ENCODE results near the gene JAG2.
"Not testable (repeated sequence)": the region's sequence is repeated elsewhere in the genome, so short reads cannot be mapped to it uniquely, and the experiment has no call there.

JAG2 gene

DNA sequence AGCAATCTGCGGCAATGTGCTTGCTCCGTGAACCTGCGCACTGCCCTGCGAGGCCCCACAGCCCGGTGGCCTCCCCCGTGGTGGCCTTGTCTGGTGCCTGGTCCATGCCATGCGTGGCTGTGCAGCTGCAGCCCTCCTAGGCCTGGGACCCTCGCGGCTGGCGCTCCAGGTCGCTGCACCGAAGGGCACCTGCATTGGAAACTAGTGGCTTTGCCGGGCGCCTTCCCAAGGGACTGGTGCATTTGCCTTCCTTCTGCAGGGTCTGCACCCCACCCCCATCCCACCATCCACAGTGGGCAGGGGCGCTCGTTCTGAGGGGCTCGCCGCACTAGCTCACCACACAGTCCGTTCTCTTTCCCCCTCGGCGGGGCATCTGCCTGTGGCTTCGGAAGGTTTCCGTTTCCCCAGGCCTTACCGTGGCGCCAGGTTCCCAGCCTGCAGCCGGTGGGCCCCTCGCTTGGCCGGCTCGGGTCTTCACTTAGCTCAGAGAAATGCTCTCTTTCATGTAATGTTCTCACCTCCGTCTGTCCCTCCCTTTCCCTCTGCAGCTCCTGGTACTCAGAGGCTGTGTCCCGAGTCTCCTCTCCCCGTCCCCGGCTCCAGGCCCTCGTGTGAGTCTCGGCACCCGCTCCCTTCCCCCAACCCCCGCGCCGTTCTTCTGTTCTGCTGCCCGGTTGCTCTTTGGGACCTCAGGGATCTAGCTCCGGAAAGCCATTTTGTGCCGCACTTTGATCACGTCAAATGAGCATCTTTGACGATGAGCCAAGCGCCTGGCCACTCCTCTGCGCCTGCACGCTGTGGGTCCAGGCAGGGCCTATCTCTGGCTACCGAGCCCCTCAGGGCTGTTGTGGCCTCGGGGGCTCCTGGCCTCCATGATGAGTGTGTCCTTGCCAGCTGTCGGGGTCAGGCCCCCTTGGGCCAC is 31.9 kb downstream of the JAG2 start:
- no peak for FAIRE-seq

GRCh38 chr14:105135700-105136395 is 32.7 kb downstream of the JAG2 start:
- FAIRE-seq = no peak

- no peak for FAIRE-seq
Observed at GRCh38 chr14:105132921-105133654, 35.5 kb downstream of the JAG2 start.

GRCh38 chr14:105131241-105131640 is 37.3 kb downstream of the JAG2 start:
- FAIRE-seq = peak; percentile 66

- FAIRE-seq = no peak
Observed at GRCh38 chr14:105128059-105128458, 40.5 kb downstream of the JAG2 start.

DNA sequence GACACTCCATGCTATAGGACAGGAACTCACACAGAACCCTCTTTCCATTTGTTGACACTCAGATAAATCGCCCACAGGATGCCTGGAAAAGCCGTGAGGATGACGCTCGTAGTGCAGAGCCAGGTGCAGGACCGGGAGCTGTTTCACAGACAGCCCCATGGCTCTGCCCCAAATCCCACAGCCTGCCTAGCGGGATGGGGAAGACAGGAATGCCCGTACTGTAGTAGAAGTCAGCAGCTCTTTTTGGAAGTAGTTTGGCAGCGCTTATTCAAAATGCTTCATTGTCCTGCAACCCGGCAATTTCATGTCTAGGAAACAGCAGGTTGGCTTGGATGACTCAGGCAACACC is 41.6 kb downstream of the JAG2 start:
- FAIRE-seq = no peak

DNA sequence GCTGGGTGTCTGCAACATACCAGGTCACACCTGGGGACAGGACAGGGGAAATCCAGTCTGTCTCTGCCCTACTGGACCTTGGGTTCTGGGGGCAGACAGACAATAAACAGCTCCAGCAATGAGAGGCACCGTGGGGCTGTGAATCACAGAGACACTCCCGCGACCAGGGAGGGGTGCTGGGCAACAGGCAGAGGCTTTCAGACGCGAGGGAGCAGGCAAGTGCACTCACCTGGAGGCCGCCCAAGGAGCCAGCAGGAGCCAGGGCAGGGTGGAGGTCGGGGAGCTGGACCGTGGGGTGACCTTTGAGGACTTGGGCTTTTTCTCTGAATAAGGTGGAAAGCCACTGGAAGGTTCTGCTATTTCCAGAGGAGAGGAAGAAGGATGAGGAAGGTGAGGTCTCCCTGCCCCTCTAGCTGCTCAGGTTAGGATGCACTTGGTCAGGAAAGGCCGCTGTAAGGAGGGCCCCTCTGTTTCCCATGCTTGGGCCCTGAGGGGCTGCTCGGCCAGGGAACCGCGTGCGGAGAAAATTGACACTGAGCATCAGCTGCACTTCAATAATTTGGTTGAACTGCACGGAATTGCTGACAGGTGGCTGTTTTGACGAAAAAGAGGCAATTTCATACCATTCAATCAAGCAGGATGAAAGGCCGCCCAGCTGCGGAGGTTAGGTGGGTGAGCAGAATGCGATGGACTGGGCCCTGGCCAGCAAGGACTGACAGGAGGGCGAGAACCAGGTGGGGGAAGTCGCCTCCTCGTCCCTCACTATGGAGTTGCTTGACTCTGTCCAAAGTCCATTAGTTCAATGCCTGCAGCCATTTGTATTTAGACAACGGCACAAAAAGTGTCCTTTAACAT is 42.2 kb downstream of the JAG2 start:
- FAIRE-seq = no peak

DNA sequence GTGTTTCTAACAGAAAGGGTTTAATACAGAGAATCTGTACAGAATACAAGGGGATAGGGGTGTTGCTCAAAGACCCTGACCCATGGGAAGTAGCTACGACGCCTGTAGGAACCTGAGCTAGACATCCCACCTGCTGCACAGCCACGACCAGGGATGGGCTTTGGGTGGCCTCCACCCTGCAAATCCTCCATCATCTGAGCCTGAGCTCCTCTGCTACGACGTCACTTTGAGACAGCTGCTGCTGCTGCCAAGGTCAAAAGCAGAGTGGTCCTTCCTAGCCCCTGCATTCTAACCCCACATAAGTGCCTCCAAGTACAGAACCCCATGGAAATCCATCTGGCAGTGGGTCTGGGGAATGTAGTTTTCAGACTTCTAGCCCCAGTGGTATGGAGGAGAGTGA is 43.8 kb downstream of the JAG2 start:
- FAIRE-seq = no peak

DNA sequence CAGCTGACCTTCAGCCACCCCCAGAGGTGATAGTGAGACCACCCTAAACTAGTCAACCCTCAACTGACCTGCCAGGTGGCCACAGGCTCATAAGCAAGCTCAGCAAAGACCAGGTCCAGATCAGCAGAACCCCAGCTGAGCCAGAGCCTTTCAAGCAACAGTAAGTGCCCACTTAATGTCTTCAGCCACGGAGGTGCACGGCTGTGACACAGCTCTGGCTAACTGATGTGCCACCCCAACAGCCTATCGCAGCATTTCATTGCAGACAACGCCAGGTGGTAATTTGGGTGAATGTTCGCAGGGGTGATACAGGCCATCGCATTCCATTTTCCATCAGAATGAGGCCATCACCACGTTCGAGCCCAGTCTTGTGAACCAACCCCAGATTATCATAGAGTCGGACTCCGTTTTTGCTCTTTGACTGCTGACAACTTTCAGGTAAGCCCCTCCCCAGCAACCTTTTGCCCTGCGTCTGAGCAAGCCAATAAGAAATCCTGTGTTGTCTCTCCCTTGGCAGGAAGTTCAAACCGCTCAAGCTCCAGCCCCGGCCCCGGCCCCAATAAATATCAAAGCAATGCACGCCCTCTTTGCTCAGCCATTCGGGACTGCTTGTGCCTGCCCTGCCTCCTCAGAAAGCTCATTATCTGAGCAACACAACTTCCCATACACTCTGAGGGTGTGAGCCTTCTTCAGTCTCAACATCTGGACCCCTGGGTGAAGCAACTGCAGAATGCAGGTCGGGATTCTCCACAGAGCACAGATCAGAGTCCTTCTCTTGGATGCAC is 44.4 kb downstream of the JAG2 start:
- FAIRE-seq = no peak

DNA sequence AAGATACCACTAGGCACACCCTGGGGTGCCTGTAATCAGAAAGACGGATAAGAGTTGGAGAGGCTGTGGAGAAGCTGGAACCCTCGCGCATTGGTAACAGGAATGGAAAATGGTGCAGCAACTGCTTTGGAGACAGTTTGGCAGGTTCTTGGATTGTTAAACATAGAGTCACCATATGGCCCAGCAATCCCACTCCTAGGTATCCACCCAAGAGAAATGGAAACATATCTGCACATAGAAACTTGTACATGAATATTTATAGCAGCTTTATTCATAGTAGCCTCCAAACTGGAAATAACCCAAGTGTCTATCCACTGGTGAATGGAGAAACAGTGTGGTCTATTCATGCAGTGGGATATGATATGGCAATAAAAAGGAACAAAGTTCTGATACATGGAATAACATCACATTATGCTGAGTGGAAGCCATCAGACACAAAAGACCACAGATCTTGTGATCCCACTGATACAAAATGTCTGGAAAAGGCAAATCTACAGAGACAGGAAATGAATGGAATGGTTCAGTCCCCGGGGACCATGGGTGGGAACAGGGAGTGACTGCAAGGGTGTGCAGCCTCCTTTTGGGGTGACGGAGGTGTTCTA is 45.4 kb downstream of the JAG2 start:
- FAIRE-seq = no peak

DNA sequence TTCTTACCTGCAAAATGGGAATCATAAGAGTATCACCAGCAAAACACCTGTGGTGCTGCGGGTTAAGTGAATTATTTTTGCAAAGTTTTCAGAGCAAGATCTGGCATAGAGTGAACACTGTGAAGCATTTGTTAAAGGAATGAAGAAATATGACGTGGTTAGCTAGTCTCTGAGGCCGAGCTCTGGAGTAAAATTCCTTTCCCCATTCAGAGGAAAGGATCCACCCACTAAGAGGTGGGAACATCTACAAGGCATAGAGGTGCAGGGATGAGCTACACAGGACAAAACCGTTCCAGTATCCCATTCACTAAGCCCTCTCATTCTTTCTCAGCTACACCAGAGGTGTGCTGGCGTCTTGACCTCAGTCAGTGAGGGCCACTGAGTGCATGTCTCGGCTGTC is 48.5 kb downstream of the JAG2 start:
- FAIRE-seq = no peak

DNA sequence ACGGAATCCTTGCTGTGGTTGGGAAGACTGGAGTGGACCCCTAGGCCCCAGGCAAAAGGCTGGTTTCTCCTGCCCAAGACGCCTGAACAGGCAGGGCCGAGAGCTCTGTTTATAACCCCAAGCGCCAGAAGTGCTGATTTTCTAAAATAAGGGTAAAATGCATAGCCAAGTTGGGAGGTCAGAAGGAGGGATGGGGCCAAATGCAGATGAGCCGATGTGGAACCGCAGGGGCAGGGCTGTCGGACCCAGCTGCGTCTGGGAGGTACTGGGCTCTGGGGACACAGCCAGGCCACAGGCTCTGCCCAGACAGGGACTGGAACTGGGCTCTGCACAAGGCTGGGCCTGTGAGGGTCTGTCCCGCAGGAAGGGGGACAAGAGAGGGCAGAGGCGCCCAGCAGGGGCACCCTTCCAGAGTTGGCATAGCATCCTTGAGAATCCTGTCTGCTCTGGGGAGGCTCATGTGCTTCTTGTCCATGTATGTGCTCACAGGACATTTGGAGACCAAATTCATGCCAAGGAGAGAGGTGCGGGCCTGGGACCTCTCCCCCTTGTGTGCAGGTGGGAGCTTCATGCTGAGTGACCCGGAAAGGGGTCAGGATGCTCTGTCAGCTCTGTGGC is 49.1 kb downstream of the JAG2 start:
- no peak for FAIRE-seq

DNA sequence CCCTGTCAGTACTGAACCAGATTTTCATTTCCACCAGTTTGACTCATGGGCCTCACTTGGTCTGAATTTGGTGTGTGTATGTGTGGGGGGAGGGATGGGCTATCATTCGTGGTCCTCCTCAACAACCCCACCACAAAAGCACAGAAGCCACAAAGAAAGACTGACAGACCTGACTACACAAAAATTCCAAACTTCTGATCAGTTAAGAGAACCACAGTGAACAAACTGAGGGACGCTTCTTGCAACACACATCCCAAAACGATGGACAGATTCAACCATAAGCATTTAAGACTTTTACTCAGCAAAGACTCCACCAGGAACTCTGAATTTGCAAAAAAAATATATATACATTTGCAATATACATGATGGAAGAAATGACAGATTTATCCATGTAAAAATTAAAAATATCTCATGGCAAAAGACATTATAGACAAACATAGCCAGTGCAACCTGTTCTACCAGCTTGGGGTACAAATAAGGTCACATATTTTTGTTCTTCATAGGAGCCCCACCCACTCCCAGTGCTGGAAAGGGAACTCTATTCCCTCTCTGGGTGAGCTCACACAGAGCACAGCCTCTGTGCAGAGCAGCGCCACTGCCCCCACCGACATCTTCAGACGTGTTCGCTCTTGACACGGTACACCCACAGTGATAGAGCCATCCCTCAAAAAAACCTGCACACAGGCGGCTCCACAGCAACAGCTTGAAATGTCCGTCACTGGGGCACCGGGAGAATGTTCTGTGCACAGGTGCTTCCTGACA is 49.7 kb downstream of the JAG2 start:
- FAIRE-seq = no peak

DNA sequence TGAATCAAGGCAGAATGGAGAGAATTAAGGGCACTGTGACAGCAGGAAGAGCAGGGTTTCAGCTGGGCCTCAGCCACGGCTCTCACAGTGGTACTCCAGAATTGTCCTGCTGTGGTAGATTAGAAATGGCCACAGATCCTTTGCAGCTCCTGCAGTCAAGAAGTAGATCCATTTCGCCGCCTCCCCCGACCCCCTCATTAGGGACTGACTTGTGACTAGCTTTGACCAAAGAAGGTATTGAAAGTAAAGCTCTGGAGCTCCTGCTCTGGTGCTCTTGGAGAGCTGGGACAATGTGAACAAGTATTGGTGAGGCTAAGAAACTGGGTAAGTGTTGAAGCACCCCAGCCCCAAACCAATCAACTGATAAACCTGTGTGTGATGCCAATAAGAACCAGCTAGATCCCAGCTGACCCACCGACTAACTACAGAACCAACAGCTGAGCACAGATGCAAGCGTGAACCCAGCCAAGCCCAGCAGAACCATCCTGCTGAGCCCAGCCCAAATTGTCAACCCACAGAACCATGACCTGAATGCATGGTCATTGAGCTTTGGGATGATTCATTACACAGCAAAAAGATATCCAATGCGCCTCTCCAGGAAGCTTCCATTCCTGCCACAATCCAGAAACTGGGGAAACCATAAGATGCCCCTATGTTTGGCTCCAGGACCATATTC is 50.7 kb downstream of the JAG2 start:
- FAIRE-seq = no peak

GRCh38 chr14:105117257-105117646 is 51.3 kb downstream of the JAG2 start:
- no peak for FAIRE-seq

DNA sequence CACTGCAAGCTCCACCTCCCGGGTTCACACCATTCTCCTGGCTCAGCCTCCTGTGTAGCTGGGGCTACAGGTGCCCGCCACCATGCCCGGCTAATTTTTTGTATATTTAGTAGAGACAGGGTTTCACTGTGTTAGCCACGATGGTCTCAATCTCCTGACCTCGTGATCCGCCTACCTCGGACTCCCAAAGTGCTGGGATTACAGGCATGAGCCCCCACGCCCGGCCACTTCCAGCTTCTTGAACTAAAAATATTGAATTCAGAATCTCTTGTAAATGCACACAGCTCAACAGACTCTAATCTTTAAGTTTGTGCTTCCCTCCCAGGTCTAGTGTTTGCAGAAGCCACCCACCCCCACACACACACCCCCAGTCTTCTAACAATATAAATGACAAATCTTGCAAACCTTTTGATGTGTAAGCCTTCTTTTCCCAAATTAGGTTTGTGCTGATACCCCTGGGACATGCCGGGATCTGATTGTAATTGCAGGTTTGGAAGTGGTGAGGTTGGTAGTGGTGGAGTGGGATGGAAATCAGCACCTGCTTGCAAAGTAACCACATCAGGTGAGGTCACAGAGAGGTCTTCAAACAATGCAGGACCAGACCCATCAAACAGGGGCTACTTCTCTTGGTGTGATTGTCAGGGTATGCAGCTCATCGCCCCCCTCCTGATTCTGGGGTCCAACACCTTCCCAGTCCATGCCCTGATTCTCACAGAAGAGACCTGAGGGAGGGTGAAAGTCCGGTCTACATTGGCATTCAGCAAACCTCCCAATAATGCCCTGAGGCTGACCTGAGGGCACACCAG is 51.9 kb downstream of the JAG2 start:
- no peak for FAIRE-seq

GRCh38 chr14:105109243-105109642 is 59.3 kb downstream of the JAG2 start:
- not testable (repeated sequence) for FAIRE-seq

DNA sequence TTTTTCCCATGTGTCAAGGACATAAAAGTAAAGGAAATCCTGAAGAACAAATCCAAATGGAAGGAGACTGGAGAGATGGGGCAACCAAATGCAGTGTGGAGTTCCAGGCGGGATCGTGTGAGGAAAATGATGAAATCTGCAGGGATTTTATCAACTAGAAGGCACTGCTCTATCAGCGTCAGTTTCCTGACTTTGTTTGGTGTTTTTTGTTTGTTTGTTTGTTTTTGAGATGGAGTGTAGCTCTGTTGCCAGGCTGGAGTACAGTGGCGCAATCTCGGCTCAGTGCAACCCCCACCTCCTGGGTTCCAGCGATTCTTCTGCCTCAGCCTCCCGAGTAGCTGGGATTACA is 60.1 kb downstream of the JAG2 start:
- no peak for FAIRE-seq

Data from G401.6 (cell line).